ENCODE data around the gene MCOLN2.
"Not testable (repeated sequence)": the region's sequence is repeated elsewhere in the genome, so short reads cannot be mapped to it uniquely, and the experiment has no call there.

MCOLN2 gene

GRCh38 chr1:85019994-85020393 lies 23.1 kb upstream of the MCOLN2 start:
- TF ChIP-seq POLR2A (IDR thresholded peaks at IDR 0.05; ENCODE audit: extremely low read depth, insufficient read length) (no peak), MYC (IDR thresholded peaks at IDR 0.05; ENCODE audit: low read depth, low read length) (no peak), CTCF (IDR thresholded peaks at IDR 0.05; ENCODE audit: low read depth, low read length) (no peak)
- TF ChIP-seq, protein P1, sequence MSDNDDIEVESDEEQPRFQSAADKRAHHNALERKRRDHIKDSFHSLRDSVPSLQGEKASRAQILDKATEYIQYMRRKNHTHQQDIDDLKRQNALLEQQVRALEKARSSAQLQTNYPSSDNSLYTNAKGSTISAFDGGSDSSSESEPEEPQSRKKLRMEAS (IDR thresholded peaks at IDR 0.05; ENCODE audit: low read depth, low read length), result no peak
- H3K4me3 ChIP-seq (ENCODE audit: low read depth, low read length), result no peak overlapping the region
- no peak for DNase-seq (ENCODE audit: low read depth)

GRCh38 chr1:85015826-85016225 lies 18.9 kb upstream of the MCOLN2 start:
- TF ChIP-seq MYC (IDR thresholded peaks at IDR 0.05; ENCODE audit: low read depth, low read length) (no peak), POLR2A (IDR thresholded peaks at IDR 0.05; ENCODE audit: extremely low read depth, insufficient read length) (no peak), CTCF (IDR thresholded peaks at IDR 0.05; ENCODE audit: low read depth, low read length) (no peak)
- TF ChIP-seq, protein P1 (IDR thresholded peaks at IDR 0.05; ENCODE audit: low read depth, low read length), result no peak
- no peak overlapping the region for H3K4me3 ChIP-seq (ENCODE audit: low read depth, low read length)
- DNase-seq (ENCODE audit: low read depth), result no peak

- not testable (repeated sequence) for H3K4me3 ChIP-seq (ENCODE audit: low read depth, low read length); DNase-seq (ENCODE audit: low read depth)
Observed at GRCh38 chr1:85005641-85006040, 8.7 kb upstream of the MCOLN2 start.

GRCh38 chr1:85001742-85002141 lies 4.8 kb upstream of the MCOLN2 start:
- TF ChIP-seq, protein P1 (IDR thresholded peaks at IDR 0.05; ENCODE audit: low read depth, low read length), result no peak
- TF ChIP-seq MYC (IDR thresholded peaks at IDR 0.05; ENCODE audit: low read depth, low read length), result no peak
- no peak for DNase-seq (ENCODE audit: low read depth)
- H3K4me3 ChIP-seq (ENCODE audit: low read depth, low read length), result no peak overlapping the region

DNA sequence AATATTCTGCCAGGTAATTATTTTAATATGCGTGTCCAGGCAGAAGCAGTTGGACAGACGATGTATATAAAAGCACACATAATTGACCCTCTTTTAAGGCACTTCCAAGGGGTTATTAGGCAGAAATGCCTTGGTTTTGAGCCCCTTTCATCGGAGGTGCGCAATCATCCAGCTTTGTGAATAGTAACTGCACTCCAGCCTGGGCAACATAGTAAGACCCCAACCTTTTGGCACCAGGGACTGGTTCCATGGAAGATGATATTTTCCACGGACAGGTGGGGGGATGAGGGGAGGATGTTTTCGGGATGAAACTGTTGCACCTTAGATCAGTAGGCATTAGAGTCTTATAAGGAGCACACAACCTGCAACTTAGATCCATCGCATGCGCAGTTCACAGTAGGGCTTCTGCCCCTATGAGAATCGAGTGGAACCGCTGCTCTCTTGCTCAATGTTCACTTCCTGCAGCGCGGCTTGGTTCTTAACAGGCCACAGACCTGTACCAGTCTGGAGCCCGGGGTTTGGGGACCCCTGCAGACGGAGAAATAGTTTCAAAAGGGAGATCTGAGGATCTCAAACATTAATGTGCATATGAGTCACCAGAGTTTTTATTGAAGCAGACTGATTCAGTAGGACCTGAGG lies 1.8 kb upstream of the MCOLN2 start:
- peak; percentile 70 for DNase-seq (ENCODE audit: low read depth)
- no peak overlapping the region for H3K4me3 ChIP-seq (ENCODE audit: low read depth, low read length)
- no peak for TF ChIP-seq MYC (IDR thresholded peaks at IDR 0.05; ENCODE audit: low read depth, low read length)
- TF ChIP-seq, protein P1 (IDR thresholded peaks at IDR 0.05; ENCODE audit: low read depth, low read length), result no peak
- no peak for TF ChIP-seq CTCF (IDR thresholded peaks at IDR 0.05; ENCODE audit: low read depth, low read length)
- no peak for TF ChIP-seq POLR2A (IDR thresholded peaks at IDR 0.05; ENCODE audit: extremely low read depth, insufficient read length)

- no peak overlapping the region for H3K4me3 ChIP-seq (ENCODE audit: low read depth, low read length)
- peak; percentile 24 for DNase-seq (ENCODE audit: low read depth)
- TF ChIP-seq, protein P1 (IDR thresholded peaks at IDR 0.05; ENCODE audit: low read depth, low read length), result no peak
- TF ChIP-seq POLR2A (IDR thresholded peaks at IDR 0.05; ENCODE audit: extremely low read depth, insufficient read length) (no peak), MYC (IDR thresholded peaks at IDR 0.05; ENCODE audit: low read depth, low read length) (no peak), CTCF (IDR thresholded peaks at IDR 0.05; ENCODE audit: low read depth, low read length) (no peak)
Observed at GRCh38 chr1:84997667-84998600, 1.0 kb upstream of the MCOLN2 start.
